GM23248 (cell line): ENCODE measurements around the gene FHOD3.

ENCODE experiments used
- EZH2 ChIP-seq: fragments of 200-600 bp; sonication (generic); IDR thresholded peaks from 2 replicates; pipeline ENCODE4 v1.6.1; 2018; ENCODE audit warnings: antibody characterized with exemption, mild to moderate bottlenecking; ENCODE audit not compliant: insufficient read depth, poor library complexity, severe bottlenecking
- EZH2phosphoT487 ChIP-seq: fragments of 200-600 bp; sonication (generic); IDR thresholded peaks from 2 replicates; pipeline ENCODE4 v1.6.1; 2018; ENCODE audit warnings: antibody characterized with exemption, moderate library complexity, mild to moderate bottlenecking, low read depth; ENCODE audit not compliant: insufficient read depth

DNA sequence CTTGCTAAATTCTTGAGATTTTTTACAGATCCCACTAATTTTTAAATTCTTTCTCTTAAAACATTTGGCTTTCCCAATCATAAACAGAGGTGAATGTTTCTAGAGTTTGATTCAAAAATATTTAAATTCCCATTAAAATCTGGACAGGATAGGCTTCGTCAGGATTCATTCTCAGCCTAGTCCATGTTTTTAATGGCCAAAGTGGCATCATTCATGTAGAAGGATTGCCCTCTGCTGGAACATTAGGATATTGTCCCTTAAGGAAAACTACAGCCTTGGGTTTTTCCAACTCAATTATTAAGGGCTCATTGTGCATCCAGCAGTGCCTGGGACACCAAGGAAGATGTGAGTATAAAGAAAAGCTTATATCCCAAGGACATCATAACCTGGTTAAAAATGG lies 459.6 kb downstream of the FHOD3 start:
- TF ChIP-seq EZH2phosphoT487: no peak
- no peak for TF ChIP-seq EZH2
